ENCODE data around the gene CTNNA1.

Gene CTNNA1

DNA sequence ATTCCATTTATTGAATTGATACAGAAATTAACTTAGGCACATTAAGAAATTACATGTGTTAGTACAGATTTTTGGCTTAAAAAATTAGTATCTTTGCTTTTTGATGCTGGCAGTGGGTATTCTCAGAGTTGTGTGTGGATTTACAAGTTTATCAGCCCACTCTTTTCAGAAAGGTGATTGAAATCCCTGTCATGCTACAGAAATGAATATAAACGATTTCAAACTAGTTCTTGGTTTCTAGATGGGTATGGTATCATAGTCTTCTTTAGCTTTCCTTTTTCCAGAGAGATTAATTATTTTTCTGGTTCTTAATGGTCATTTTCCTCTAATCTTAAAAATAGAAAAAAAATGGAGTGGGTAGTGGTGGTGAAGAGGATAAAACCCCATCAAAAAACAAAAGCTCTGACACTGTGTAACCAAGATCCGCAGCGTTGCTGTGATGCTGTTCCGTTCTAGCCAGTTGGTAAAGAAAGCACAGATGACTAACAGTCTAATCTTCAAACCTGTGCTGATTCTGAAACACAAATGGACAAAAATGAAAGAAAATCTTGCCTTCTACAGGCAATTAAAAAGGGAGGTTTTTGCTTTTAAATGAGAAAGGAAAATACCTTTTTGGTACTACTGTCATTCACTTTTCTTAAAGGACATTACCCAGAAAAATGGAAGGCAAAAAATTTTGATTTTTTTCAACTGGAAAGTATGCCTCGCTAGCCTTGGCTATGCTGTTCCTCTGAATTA, 116.7 kb downstream of the CTNNA1 start:
- DNase-seq (ENCODE audit: low read depth): peak; percentile 57
- H3K4me3 ChIP-seq (ENCODE audit: low read length): no peak overlapping the region
- TF ChIP-seq, protein P1, sequence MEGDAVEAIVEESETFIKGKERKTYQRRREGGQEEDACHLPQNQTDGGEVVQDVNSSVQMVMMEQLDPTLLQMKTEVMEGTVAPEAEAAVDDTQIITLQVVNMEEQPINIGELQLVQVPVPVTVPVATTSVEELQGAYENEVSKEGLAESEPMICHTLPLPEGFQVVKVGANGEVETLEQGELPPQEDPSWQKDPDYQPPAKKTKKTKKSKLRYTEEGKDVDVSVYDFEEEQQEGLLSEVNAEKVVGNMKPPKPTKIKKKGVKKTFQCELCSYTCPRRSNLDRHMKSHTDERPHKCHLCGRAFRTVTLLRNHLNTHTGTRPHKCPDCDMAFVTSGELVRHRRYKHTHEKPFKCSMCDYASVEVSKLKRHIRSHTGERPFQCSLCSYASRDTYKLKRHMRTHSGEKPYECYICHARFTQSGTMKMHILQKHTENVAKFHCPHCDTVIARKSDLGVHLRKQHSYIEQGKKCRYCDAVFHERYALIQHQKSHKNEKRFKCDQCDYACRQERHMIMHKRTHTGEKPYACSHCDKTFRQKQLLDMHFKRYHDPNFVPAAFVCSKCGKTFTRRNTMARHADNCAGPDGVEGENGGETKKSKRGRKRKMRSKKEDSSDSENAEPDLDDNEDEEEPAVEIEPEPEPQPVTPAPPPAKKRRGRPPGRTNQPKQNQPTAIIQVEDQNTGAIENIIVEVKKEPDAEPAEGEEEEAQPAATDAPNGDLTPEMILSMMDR (IDR thresholded peaks at IDR 0.05; ENCODE audit: insufficient read depth, low read depth, low read length, missing control alignments): no peak

DNA sequence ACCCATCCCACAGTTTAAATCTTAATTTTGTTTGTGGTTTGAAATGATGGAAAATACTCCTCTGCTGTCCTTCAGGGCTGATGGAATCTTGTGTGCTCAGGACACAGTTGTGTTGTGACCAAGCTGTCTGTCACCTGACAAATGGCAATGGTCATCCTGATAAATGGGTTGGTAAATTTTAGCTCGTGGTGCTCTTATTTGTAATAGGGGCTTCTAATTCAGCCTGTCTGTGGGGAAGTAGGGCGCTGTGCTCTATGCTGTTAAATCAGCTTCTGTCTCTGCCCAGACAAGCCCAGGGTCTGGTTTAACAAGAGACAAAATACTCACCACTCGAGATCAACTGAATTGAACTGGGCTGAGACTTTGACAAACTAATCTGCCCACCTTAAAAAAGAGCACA, 117.4 kb downstream of the CTNNA1 start:
- TF ChIP-seq, protein P1 (IDR thresholded peaks at IDR 0.05; ENCODE audit: insufficient read depth, low read depth, low read length, missing control alignments): no peak
- peak; percentile 48 for DNase-seq (ENCODE audit: low read depth)
- H3K4me3 ChIP-seq (ENCODE audit: low read length): no peak overlapping the region

DNA sequence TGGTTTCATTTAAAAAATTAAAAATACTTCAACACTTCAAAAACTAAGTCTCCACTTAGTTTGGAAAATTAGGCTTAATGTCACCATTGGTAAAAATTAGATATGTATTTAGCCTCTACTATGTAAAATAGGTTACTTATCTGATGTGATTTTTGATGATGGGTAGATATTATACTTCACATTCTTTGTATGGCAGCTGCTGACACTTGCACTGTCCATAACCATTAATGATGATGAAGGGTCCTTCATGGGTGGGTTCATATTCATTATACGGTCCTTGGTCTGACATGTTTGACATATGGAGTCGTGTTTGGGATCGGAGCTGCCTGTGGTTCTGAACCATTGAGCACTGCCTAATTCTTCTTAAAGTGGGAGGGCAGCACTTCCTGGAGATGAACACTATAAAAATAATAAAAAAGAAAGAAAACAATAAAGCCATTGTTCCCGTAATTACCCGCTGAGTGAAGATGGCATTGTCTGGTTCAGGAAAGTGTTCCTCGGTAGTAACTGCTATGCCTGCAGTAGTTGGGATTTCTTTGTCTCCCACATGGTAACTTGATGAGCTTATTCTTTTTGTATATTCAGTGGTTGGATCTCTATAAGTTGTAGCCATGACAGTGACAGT, 119.7 kb downstream of the CTNNA1 start:
- TF ChIP-seq, protein P1 (IDR thresholded peaks at IDR 0.05; ENCODE audit: insufficient read depth, low read depth, low read length, missing control alignments): no peak
- H3K4me3 ChIP-seq (ENCODE audit: low read length): no peak overlapping the region
- DNase-seq (ENCODE audit: low read depth): no peak

DNA sequence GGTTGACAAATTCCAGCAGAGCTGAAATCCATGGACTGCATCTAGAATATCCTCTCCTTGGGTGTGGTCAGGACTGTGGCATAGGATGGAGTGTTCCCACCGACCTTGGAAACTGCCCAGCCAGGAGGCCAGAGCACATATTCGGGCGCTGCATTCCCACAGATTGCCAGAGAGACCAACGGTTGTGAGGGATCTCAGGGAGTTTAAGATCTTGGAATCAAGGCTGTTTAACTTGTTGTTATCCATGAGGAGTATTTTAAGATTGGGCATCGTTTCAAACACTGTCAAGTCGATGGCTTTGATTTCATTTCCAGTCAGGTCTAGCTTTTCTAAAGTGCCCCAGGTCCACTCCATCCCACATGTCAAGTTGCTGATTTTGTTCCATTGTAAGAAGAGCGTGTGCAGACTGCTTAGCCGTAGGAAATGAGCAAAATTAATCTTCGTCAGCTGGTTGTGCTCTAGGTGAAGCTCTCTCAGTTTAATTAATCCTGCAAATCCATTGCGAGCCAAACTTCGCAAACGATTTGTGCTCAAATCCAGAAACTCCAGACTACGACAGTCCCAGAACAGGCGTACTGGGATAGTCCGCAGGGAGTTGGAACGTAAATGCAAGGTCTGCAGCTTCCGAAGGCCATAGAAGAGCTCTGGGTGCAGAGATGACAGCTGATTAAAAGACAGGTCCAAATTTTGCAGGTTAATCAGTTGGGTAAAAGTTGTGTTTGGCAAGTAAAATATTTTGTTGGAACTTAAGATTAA, 120.4 kb downstream of the CTNNA1 start:
- DNase-seq (ENCODE audit: low read depth): no peak
- H3K4me3 ChIP-seq (ENCODE audit: low read length): no peak overlapping the region
- TF ChIP-seq, protein P1 (IDR thresholded peaks at IDR 0.05; ENCODE audit: insufficient read depth, low read depth, low read length, missing control alignments): no peak

DNA sequence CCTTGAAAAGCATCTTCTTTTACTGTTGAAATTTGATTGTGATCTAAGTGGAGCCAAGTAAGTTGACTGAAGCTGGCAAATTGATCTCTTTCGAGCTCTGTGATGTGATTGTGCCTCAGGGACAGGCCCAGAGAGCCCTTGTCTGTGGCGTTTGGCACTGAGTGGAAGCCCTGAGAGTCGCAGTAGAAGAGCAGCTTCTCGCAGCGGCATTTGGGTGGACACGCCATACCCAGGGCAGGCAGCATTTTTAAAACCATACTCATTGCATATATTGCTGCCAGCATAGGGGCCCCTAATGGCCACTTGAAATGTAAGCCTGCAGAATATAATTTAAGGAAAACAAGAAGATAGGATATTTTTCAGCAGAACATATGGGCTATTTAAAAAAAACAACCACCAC, 121.0 kb downstream of the CTNNA1 start:
- no peak for DNase-seq (ENCODE audit: low read depth)
- TF ChIP-seq, protein P1 (IDR thresholded peaks at IDR 0.05; ENCODE audit: insufficient read depth, low read depth, low read length, missing control alignments): no peak
- H3K4me3 ChIP-seq (ENCODE audit: low read length): no peak overlapping the region

DNA sequence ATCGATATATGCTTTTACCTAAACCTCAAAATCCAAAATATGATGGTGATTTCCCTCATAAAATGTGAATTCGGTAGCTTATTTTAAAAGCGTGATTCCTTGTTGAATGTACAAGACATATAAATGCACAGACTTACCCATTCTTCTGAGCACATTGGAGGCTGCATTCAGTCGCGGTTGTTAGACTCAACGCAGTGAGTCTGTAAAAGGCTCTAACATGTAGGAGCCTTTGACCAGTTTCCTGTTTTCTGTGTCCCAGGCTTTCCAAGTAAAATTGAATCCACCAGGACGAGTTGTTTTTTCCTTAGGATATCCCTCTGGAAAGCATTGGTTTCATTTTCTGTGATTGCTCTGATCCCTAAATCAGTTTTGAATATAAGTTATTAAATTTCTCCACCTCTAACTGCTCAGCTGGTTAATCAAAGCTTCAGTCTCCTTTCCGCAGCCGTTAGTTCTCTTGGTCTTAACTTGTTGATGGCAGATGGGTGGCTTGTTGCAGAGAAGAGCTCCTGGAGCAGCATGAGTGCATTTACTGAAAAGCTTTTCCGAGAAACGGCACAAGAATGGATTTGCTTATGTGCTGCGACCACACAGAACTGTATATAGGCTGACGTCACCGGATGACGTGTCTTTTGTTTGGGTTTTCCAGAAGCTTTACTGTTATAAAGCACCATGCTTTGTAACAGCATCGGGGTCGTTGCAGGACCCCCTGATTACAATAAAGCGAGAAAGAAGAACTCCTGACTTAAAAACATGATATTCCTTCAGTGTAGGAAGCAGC, 121.7 kb downstream of the CTNNA1 start, which contains the start of gene LRRTM2:
LRRTM2 (minus strand) TSS at position 565 of the 781 bp plus-strand sequence; CDS start at position 141, 424 bp downstream.
- TF ChIP-seq, protein P1 (IDR thresholded peaks at IDR 0.05; ENCODE audit: insufficient read depth, low read depth, low read length, missing control alignments): no peak
- peak; percentile 71 for DNase-seq (ENCODE audit: low read depth)
- H3K4me3 ChIP-seq (ENCODE audit: low read length): no peak within 1 kb of the TSS

Measured in epithelial cell of esophagus (primary cell).